Hepatocyte (in vitro differentiated cells): ENCODE data around the gene NAP1L4. TPM values are rescaled to one million over a fixed set of nuclear protein-coding genes. Genes with fewer than 3 reads are reported as not detected.

Experiments
- DNase-seq: peaks from one replicate; pipeline ENCODE4 v3.0.0-alpha.2; 2016; ENCODE audit warnings: low spot score
- H2AFZ ChIP-seq: fragments of 200-600 bp; sonication (generic); 2 replicates; pipeline ENCODE4 v1.6.0; 2016; ENCODE audit warnings: antibody characterized with exemption, mild to moderate bottlenecking
- H3K27ac ChIP-seq: fragments of 200-600 bp; sonication (generic); 2 replicates; pipeline ENCODE4 v1.5.1; 2016; ENCODE audit warnings: mild to moderate bottlenecking
- H3K27me3 ChIP-seq: fragments of 200-600 bp; sonication (generic); 2 replicates; pipeline ENCODE4 v1.6.1; 2016
- H3K36me3 ChIP-seq: fragments of 200-600 bp; sonication (generic); replicated peaks from 2 replicates; pipeline ENCODE4 v1.5.1; 2016; ENCODE audit warnings: low read depth; ENCODE audit not compliant: insufficient read depth
- H3K4me1 ChIP-seq: fragments of 200-600 bp; sonication (generic); 2 replicates; pipeline ENCODE4 v1.5.1; 2016; ENCODE audit warnings: mild to moderate bottlenecking, moderate library complexity; ENCODE audit not compliant: insufficient read depth
- H3K4me2 ChIP-seq: fragments of 200-600 bp; sonication (generic); 2 replicates; pipeline ENCODE4 v1.6.0; 2016
- H3K4me3 ChIP-seq: fragments of 200-600 bp; sonication (generic); 2 replicates; pipeline ENCODE4 v1.5.1; 2016; ENCODE audit warnings: mild to moderate bottlenecking
- H3K79me2 ChIP-seq: fragments of 200-600 bp; sonication (generic); 2 replicates; pipeline ENCODE4 v1.6.0; 2017; ENCODE audit warnings: mild to moderate bottlenecking
- H3K9me2 ChIP-seq: fragments of 200-600 bp; sonication (generic); replicated peaks from 2 replicates; pipeline ENCODE4 v1.6.0; 2017; ENCODE audit warnings: mild to moderate bottlenecking; ENCODE audit not compliant: insufficient read depth
- H3K9me3 ChIP-seq: fragments of 200-600 bp; sonication (generic); 2 replicates; pipeline ENCODE4 v1.5.1; 2016; ENCODE audit warnings: low read depth, mild to moderate bottlenecking
- H4K20me1 ChIP-seq: fragments of 200-600 bp; sonication (generic); 2 replicates; pipeline ENCODE4 v1.6.0; 2016; ENCODE audit warnings: mild to moderate bottlenecking; ENCODE audit not compliant: insufficient read depth, poor library complexity, severe bottlenecking
- EZH2 ChIP-seq: fragments of 200-600 bp; sonication (generic); IDR thresholded peaks from 2 replicates; pipeline ENCODE4 v1.6.1; 2016; ENCODE audit warnings: antibody characterized with exemption, mild to moderate bottlenecking, borderline replicate concordance
- EZH2phosphoT487 ChIP-seq: fragments of 200-600 bp; sonication (generic); IDR thresholded peaks from one replicate; pipeline ENCODE4 v1.6.1; 2018; ENCODE audit warnings: antibody characterized with exemption, mild to moderate bottlenecking, low read depth, moderate library complexity; ENCODE audit not compliant: unreplicated experiment, severe bottlenecking
- WGBS: methylation state at CpG from one replicate; pipeline ENCODE4 v1.1.6; 2016; ENCODE audit warnings: low lambda C conversion rate; ENCODE audit errors: missing lambda C conversion rate; 5-methylcytosine and 5-hydroxymethylcytosine counted together
- polyA plus RNA-seq: library from polyadenylated mRNA; unstranded; fragments of >200 nt; fragmentation: Nextera tagmentation; extraction: Ambion mirVana; gene quantifications from 2 replicates; pipeline ENCODE4 v1.2.1, GENCODE V29; 2016
- total RNA-seq: library from RNA; depleted of rRNA; stranded (reverse); fragments of >200 nt; gene quantifications from 2 replicates; pipeline ENCODE4 v1.2.3, GENCODE V29; 2014
- TF ChIP-seq, protein P1 (sequence below): fragments of 200-600 bp; sonication (generic); IDR thresholded peaks from 2 replicates; pipeline ENCODE4 v1.5.1; 2016; ENCODE audit warnings: antibody characterized with exemption, mild to moderate bottlenecking; ENCODE audit not compliant: poor library complexity

NAP1L4 gene
- total and polyA plus RNA-seq, 2 experiments from 2014 or later: 79.0 to 118 TPM

DNA sequence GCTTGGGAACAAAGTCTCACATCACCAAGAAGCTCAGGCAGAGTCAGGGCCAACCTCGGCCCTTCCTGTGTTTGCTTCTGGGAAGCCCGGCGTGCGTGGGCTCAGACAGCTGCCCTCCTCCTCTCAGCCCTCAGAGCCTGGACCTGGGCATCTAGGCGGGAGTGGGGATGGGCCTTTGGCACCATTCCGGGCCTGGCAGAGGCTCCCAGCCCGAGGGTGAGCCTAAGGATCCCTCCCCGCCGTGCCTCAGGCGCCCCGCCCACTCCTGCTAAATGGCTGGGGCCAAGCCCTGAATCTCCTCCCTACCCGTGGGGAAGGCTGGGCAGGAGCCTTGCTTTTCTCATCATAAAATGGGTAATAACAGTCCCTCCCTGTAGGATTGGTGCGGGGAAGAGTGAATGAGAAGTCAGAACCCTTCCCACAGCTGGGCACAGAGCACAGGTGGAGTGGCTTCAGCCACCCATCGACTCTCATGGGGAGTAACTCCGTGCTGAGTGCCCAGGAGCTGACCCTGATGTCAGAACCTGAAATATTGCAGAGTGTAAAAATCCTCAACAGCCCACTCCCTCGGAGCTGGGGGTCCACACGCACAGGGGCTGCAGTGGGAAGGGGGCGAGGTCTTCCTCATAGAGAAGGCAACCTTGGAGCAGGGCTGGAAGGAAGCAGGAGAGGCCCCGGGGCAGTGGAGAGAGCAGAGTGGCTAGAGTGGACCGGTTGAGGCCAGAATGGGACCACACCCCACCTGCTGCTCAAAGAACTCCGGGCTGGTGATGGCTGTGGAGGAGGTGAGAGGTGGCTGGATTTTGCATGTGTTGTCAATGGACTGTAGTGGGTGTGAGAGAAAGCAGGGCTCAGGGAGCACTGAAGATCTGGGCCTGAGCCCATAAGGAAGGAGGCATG lies 87.7 kb downstream of the NAP1L4 start:
- H3K4me3 ChIP-seq: no peak overlapping the region

DNA sequence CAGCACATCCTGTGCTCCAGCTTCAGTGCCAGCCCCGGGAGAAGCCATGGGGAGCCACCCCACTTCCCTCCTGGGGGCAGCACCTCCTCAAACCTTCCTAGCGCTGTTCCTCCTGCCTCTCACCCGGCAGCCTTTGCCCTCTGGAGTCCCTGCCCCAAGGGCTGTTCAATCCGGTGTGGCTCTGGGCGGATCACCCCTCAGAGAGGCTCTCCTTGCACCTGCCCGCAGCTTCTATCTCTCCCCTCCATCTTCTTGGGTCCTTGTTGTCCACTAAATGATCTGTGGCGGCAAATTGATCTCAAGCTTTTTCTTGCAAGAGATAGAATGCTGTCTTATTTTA lies 88.5 kb downstream of the NAP1L4 start:
- DNase-seq: peak; percentile 52
- Histone ChIP-seq H3K9me3 (no peaks in the 10 kb centered on the region), H4K20me1 (no peaks in the 10 kb centered on the region), H2AFZ (no peak overlapping the region), H3K79me2 (peaks cover 10% of the 10 kb centered on the region), H3K27ac (peak overlapping the region; percentile 92), H3K27me3 (no peaks in the 10 kb centered on the region), H3K36me3 (no peaks in the 10 kb centered on the region), H3K9me2 (no peaks in the 10 kb centered on the region), H3K4me2 (peak overlapping the region; percentile 99), H3K4me1 (peaks cover 16% of the 10 kb centered on the region), H3K4me3 (no peak overlapping the region)
- 81% methylated on average over 7 of the region's 7 CpGs for WGBS
- TF ChIP-seq EZH2phosphoT487 (no peak), EZH2 (no peak)
- TF ChIP-seq, protein P1, sequence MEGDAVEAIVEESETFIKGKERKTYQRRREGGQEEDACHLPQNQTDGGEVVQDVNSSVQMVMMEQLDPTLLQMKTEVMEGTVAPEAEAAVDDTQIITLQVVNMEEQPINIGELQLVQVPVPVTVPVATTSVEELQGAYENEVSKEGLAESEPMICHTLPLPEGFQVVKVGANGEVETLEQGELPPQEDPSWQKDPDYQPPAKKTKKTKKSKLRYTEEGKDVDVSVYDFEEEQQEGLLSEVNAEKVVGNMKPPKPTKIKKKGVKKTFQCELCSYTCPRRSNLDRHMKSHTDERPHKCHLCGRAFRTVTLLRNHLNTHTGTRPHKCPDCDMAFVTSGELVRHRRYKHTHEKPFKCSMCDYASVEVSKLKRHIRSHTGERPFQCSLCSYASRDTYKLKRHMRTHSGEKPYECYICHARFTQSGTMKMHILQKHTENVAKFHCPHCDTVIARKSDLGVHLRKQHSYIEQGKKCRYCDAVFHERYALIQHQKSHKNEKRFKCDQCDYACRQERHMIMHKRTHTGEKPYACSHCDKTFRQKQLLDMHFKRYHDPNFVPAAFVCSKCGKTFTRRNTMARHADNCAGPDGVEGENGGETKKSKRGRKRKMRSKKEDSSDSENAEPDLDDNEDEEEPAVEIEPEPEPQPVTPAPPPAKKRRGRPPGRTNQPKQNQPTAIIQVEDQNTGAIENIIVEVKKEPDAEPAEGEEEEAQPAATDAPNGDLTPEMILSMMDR: no peak

More for the DNA sequence above, 87.7 kb downstream of the NAP1L4 start:
- peaks cover 16% of the 10 kb centered on the region for H3K4me1 ChIP-seq
- no peaks in the 10 kb centered on the region for H4K20me1 ChIP-seq
- no peaks in the 10 kb centered on the region for H3K36me3 ChIP-seq
- H3K79me2 ChIP-seq: peaks cover 10% of the 10 kb centered on the region
- H3K9me2 ChIP-seq: no peaks in the 10 kb centered on the region
- no peak overlapping the region for H2AFZ ChIP-seq
- peak; percentile 41 for DNase-seq
- peak overlapping the region; percentile 99 for H3K4me2 ChIP-seq
- TF ChIP-seq, protein P1: no peak
- TF ChIP-seq EZH2phosphoT487 (no peak), EZH2 (no peak)
- peak overlapping the region; percentile 92 for H3K27ac ChIP-seq
- 78% methylated on average over 21 of the region's 21 CpGs for WGBS
- no peaks in the 10 kb centered on the region for H3K27me3 ChIP-seq
- no peaks in the 10 kb centered on the region for H3K9me3 ChIP-seq

DNA sequence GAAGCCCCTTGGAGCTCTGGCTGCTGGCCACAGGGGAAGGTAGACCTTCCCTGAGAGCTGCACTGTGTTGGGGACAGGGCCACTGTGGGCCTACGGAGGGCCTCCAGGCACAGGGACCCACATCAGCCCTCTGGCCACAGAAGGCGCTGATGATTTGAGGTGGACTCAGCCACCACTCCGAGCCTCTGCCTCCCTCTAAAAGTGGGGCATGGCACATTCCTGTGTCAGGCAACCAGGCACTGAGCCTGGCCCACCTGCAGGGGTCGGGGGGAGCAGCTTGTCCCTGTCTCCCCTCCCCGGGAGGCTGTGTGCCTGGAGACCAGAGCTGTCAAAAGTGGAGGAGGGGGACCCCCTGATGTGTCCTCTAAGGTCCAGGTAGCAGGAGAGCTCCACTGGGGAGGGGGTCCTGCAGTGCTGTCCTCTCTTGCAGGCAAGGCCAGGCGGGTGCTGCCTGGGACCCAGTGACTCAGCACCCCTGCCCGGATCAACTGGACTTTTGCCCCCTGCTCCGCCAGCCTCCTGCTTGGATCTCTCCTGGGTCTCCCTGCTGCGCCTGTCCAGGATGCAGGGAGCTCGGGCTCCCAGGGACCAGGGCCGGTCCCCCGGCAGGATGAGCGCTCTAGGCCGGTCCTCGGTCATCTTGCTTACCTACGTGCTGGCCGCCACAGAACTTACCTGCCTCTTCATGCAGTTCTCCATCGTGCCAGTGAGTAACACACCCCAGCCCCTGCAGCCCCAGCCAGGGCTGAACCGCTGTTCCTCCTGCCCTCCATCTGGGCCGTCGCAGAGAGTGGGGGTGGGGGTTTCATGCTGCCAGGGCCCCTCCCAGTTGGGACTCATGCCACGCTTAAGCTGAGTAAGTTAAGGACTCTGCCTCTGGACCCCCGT lies 89.1 kb downstream of the NAP1L4 start:
- Histone ChIP-seq H4K20me1 (no peaks in the 10 kb centered on the region), H3K27ac (peak overlapping the region; percentile 92), H3K9me2 (no peaks in the 10 kb centered on the region), H2AFZ (peak overlapping the region; percentile 61), H3K4me3 (peak overlapping the region; percentile 88), H3K4me1 (peaks cover 16% of the 10 kb centered on the region), H3K79me2 (peaks cover 10% of the 10 kb centered on the region), H3K27me3 (no peaks in the 10 kb centered on the region), H3K36me3 (no peaks in the 10 kb centered on the region), H3K9me3 (no peaks in the 10 kb centered on the region), H3K4me2 (peak overlapping the region; percentile 99)
- WGBS: 63% methylated on average over 23 of the region's 23 CpGs
- TF ChIP-seq EZH2phosphoT487 (no peak), EZH2 (no peak)
- TF ChIP-seq, protein P1: no peak
- DNase-seq: peak; percentile 82
